CD8-positive, alpha-beta memory T cell (primary cell): Measurements from ENCODE around the gene SLC40A1. TPM values are rescaled to one million over a fixed set of nuclear protein-coding genes. Genes with fewer than 3 reads are reported as not detected.
A peak's percentile ranks its signal among the peaks of the same experiment; 100 is the strongest.

Experiments
- CTCF ChIA-PET: fragments of 350-600 bp; sonication (Branson Sonifier 250); formaldehyde crosslinking; loops from one replicate; lab custom pipeline; 2021; ENCODE audit warnings: antibody characterized with exemption; lab: Charles Lee
- POLR2A ChIA-PET: fragments of 350-600 bp; sonication (Branson Sonifier 250); formaldehyde crosslinking; loops from one replicate; lab custom pipeline; 2021; ENCODE audit warnings: antibody characterized with exemption; lab: Charles Lee
- DNase-seq, 5 donors: peaks; one replicate each; pipeline versions ENCODE4 v3.0.0 to v3.0.0-alpha.2; 2020 to 2022; ENCODE audit warnings: mixed read lengths in 1 of 5
- H3K27ac ChIP-seq: one replicate; pipeline ENCODE4 v1.7.0; 2013; ENCODE audit warnings: low read depth, mild to moderate bottlenecking, low read length, moderate library complexity
- H3K27me3 ChIP-seq: 2 replicates; pipeline ENCODE4 v1.7.0; 2013; ENCODE audit warnings: low read length, mild to moderate bottlenecking; ENCODE audit not compliant: insufficient read depth, poor library complexity, severe bottlenecking
- H3K36me3 ChIP-seq: 2 replicates; pipeline ENCODE4 v1.7.0; 2013; ENCODE audit warnings: mild to moderate bottlenecking, low read length, moderate library complexity; ENCODE audit not compliant: insufficient read depth
- H3K4me1 ChIP-seq: 2 replicates; pipeline ENCODE4 v1.7.0; 2013; ENCODE audit warnings: mild to moderate bottlenecking, low read length, moderate library complexity; ENCODE audit not compliant: insufficient read depth
- H3K4me3 ChIP-seq: 2 replicates; pipeline ENCODE4 v1.7.0; 2013; ENCODE audit warnings: mild to moderate bottlenecking, low read length
- H3K9me3 ChIP-seq: 2 replicates; pipeline ENCODE4 v1.7.0; 2013; ENCODE audit warnings: mild to moderate bottlenecking, low read length
- H3K27ac Mint-ChIP-seq, 8 donors: one replicate each; pipeline ENCODE4 v1.8.0; 2020 to 2021; ENCODE audit warnings: mixed read lengths in 8 of 8, mild to moderate bottlenecking in 6 of 8, inconsistent platforms in 3 of 8, moderate library complexity in 3 of 8
- H3K27me3 Mint-ChIP-seq, 2 donors: one replicate each; pipeline ENCODE4 v1.8.0; 2020 to 2021; ENCODE audit warnings: mixed read lengths in 2 of 2, mild to moderate bottlenecking in 1 of 2, moderate library complexity in 1 of 2
- H3K36me3 Mint-ChIP-seq, 3 donors: one replicate each; pipeline ENCODE4 v1.8.0; 2020 to 2021; ENCODE audit warnings: mixed read lengths in 3 of 3, inconsistent platforms in 1 of 3, mild to moderate bottlenecking in 1 of 3
- H3K4me1 Mint-ChIP-seq, 3 donors: one replicate each; pipeline ENCODE4 v1.8.0; 2020 to 2021; ENCODE audit warnings: mixed read lengths in 3 of 3, inconsistent platforms in 1 of 3, mild to moderate bottlenecking in 1 of 3
- H3K4me3 Mint-ChIP-seq, 7 donors: one replicate each; pipeline ENCODE4 v1.8.0; 2020 to 2021; ENCODE audit warnings: mixed read lengths in 7 of 7, mild to moderate bottlenecking in 6 of 7, moderate library complexity in 4 of 7, inconsistent platforms in 2 of 7
- H3K9me3 Mint-ChIP-seq, 5 donors: one replicate each; pipeline ENCODE4 v1.8.0; 2020 to 2022; ENCODE audit warnings: mixed read lengths in 5 of 5, mild to moderate bottlenecking in 3 of 5, moderate library complexity in 2 of 5, inconsistent platforms in 1 of 5
- polyA plus RNA-seq: library from polyadenylated mRNA; unstranded; fragments of 300-500 nt; fragmentation: Illumina TruSeq; gene quantifications from one replicate; pipeline ENCODE4 v1.2.3, GENCODE V29; 2021
- total RNA-seq, 2 experiments: library from RNA; stranded (reverse); gene quantifications; one replicate each; pipeline ENCODE4 v1.2.3, GENCODE V29; 2021

Gene SLC40A1, protein sequence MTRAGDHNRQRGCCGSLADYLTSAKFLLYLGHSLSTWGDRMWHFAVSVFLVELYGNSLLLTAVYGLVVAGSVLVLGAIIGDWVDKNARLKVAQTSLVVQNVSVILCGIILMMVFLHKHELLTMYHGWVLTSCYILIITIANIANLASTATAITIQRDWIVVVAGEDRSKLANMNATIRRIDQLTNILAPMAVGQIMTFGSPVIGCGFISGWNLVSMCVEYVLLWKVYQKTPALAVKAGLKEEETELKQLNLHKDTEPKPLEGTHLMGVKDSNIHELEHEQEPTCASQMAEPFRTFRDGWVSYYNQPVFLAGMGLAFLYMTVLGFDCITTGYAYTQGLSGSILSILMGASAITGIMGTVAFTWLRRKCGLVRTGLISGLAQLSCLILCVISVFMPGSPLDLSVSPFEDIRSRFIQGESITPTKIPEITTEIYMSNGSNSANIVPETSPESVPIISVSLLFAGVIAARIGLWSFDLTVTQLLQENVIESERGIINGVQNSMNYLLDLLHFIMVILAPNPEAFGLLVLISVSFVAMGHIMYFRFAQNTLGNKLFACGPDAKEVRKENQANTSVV
- total RNA-seq = 1 to 10 TPM; 1.9 to 2.7 TPM
- polyA plus RNA-seq = 13.7 TPM

DNA sequence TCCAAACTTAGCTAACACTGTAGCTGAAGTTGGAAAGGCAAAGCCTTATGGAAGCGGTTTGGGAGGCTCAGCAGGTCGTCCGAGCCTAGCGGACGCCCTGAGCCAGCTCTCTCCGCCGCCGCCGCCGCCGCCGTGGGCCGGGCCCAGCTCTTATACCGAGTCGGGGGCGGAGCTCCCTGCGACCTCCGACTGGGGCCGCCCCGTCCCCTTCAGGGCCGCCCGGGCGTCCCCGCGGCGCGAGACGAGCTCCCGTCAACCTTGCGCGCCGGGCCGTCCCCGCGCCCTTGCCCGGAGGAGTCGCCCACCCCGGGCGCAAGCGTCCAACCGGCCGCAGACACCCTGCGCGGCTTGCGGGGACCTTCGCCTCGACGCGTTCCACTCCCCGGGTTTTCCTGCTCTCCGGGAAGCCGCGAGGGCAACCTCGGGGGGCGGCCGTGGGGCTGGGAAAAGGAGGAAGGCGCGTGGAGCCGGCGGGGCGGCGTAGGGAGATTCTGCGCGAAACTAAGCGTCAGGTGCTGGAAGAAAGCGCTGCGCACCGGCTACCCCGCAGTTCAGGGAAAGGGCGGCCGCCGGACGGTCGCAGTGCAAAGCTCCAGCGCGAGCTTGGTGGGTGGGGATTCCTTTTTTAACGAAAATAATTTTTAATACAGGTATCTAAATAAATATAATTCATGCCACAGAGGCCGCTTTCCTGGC is at the start of gene SLC40A1:
Gene SLC40A1, minus strand, starts transcription at position 129 of the 696 bp plus-strand sequence. CDS start 326 bp downstream, outside the sequence.
- H3K9me3 Mint-ChIP-seq = no peaks in the 10 kb centered on the region
- H3K4me1 Mint-ChIP-seq = peaks cover 16 to 41% (median 29%) of the 10 kb centered on the region in 3 donors
- H3K36me3 Mint-ChIP-seq = no peaks in the 10 kb centered on the region
- Histone ChIP-seq H3K27ac (peak within 1 kb of the TSS; percentile 62), H3K36me3 (no peaks in the 10 kb centered on the region), H3K4me3 (peak within 1 kb of the TSS; percentile 71), H3K27me3 (no peaks in the 10 kb centered on the region), H3K4me1 (no peaks in the 10 kb centered on the region), H3K9me3 (no peaks in the 10 kb centered on the region)
- H3K27me3 Mint-ChIP-seq = peaks cover 25 to 44% of the 10 kb centered on the region in 2 donors
- peak within 1 kb of the TSS in 7 of 8 donors; percentile 48 to 83 (median 70) for H3K27ac Mint-ChIP-seq
- DNase-seq = peak; percentile 6 to 72 (median 50)
- POLR2A ChIA-PET = interaction anchor here (1.0 to 1.9 kb wide), 5 partner anchors 12 to 182 kb away, joined by 3 to 11 read pairs (median 4); partner anchors contain the start of gene OSGEPL1
- H3K4me3 Mint-ChIP-seq = peak within 1 kb of the TSS; percentile 82 to 92 (median 84)
- CTCF ChIA-PET = interaction anchor here (0.7 to 1.7 kb wide), 6 partner anchors 12 to 209 kb away, joined by 3 to 6 read pairs (median 3); no protein-coding TSS in a partner anchor

DNA sequence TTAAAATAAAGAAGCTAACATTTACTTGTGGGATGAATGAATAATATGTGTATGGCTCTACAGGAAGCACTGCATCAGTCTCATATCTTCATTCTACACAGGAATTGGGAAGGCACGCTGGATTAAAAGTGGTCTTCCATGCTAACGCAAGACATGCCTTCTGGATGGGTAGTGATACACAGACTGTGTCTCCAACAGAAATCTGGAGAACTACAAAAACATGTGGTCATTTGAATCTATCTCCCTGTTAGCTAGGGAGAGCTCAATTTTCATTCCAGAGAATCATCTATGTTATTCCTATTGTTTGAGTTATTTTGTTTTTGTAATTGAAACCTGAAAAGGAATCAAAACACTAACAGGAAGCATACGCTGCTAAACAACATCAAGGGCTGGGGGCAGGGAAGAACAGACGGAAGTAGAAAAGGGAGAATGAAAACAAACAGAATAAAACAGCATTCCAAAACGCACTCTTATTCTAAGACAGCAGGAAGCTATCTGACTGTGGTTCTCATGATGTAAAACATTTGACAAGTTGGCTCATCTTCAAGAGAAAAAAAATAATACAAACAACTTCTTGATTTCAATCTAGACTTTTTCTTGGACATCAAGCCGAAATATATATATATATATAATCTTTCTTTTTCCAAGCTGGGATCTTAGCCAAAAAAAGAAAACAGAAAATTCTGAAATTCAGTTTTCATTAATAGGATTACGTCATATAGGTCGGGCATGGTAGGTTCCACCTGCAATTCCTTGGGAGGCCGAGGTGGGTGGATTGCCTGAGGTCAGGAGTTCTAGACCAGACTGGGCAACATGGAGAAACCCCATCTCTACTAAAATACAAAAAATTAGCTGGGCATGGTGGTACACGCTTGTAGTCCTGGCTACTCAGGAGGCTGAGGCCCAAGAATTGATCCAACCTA is 49.2 kb upstream of the SLC40A1 start:
- H3K27me3 ChIP-seq = no peaks in the 10 kb centered on the region
- CTCF ChIA-PET = interaction anchor here (1.1 to 1.4 kb wide), 2 partner anchors 13 to 30 kb away, joined by 3 read pairs; no protein-coding TSS in a partner anchor
- POLR2A ChIA-PET = no interaction called here

DNA sequence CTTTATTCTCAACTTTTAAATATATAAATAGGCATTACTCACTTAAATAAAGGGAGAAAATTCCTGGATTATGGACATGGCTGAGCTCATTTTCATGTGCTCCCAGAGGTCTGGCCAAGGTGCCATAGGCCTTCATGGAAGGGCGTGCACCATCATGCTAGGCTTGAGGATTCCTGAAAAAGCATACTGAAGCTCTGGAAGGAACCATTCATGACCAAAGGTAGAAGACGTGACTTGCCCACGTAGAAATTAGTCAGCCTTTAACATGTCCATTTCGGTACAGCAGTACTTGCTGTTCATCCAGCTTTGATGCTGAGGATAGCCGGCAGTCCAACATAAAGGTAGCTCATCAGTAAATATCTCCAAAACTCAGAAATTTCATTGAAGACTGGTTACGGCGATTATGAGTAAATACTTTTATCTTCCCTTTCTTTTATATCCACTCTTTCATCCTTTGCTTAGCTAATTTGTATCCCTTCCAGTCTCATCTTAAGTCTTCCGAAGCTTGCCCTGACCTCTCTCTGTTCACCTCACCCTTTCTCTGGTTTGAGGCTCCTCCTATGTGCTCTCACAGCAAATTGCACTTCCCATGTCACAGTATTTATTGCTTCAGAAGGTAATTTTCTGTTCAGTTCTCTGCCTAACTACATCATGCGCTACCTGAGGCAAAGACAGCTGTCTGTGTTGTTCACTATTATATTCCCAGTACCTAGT is 48.4 kb upstream of the SLC40A1 start:
- H3K27ac ChIP-seq = no peak overlapping the region
- H3K36me3 Mint-ChIP-seq = peaks cover 0 to 4% (median 3%) of the 10 kb centered on the region in 3 donors
- H3K4me1 ChIP-seq = peaks cover 8% of the 10 kb centered on the region
- peaks cover 0 to 6% (median 0%) of the 10 kb centered on the region in 3 donors for H3K4me1 Mint-ChIP-seq
- no peak for DNase-seq
- CTCF ChIA-PET = interaction anchor here (1.1 to 1.4 kb wide), 2 partner anchors 14 to 30 kb away, joined by 3 read pairs; no protein-coding TSS in a partner anchor
- H3K4me3 ChIP-seq = no peak overlapping the region
- no peaks in the 10 kb centered on the region for H3K9me3 ChIP-seq
- no peaks in the 10 kb centered on the region for H3K36me3 ChIP-seq
- H3K4me3 Mint-ChIP-seq = no peak overlapping the region
- POLR2A ChIA-PET = no interaction called here
- H3K27me3 Mint-ChIP-seq = no peaks in the 10 kb centered on the region
- H3K9me3 Mint-ChIP-seq = no peaks in the 10 kb centered on the region
- no peaks in the 10 kb centered on the region for H3K27me3 ChIP-seq
- no peak overlapping the region for H3K27ac Mint-ChIP-seq

More for the DNA sequence above, 49.2 kb upstream of the SLC40A1 start:
- Histone ChIP-seq H3K4me3 (no peak overlapping the region), H3K9me3 (no peaks in the 10 kb centered on the region), H3K27ac (no peak overlapping the region), H3K4me1 (peaks cover 8% of the 10 kb centered on the region), H3K36me3 (no peaks in the 10 kb centered on the region)
- Mint-ChIP-seq H3K36me3 (peaks cover 0 to 4% (median 3%) of the 10 kb centered on the region in 3 donors), H3K9me3 (no peaks in the 10 kb centered on the region), H3K27ac (no peak overlapping the region), H3K4me3 (no peak overlapping the region), H3K27me3 (no peaks in the 10 kb centered on the region), H3K4me1 (no peaks in the 10 kb centered on the region)
- no peak for DNase-seq

DNA sequence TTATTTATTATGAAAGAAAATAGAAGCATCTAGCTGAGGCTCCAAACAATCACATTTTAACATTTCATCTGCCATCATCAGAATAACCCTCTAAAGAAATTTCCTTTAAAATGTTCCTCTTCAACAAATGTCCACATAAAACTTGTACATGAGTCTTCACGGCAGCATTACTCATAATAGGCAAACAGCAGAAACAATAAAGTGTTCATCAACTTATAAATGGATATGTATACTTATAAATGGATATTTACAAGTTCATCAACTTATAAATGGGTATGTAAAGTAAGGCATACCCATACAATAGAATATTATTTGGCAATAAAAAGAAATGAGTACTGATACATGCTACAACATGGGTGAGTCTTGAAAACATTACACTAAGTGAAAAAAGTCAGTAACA is 47.2 kb upstream of the SLC40A1 start:
- H3K36me3 Mint-ChIP-seq = peaks cover 0 to 4% (median 3%) of the 10 kb centered on the region in 3 donors
- peaks cover 0 to 6% (median 0%) of the 10 kb centered on the region in 3 donors for H3K4me1 Mint-ChIP-seq
- Histone ChIP-seq H3K4me1 (peaks cover 8% of the 10 kb centered on the region), H3K36me3 (no peaks in the 10 kb centered on the region), H3K27me3 (no peaks in the 10 kb centered on the region), H3K9me3 (no peaks in the 10 kb centered on the region), H3K4me3 (no peak overlapping the region), H3K27ac (no peak overlapping the region)
- no peak for DNase-seq
- H3K9me3 Mint-ChIP-seq = no peaks in the 10 kb centered on the region
- H3K27me3 Mint-ChIP-seq = no peaks in the 10 kb centered on the region
- POLR2A ChIA-PET = no interaction called here
- no peak overlapping the region for H3K4me3 Mint-ChIP-seq
- no peak overlapping the region for H3K27ac Mint-ChIP-seq
- CTCF ChIA-PET = interaction anchor here (1.3 kb wide), 1 partner anchor 10 kb away, joined by 5 read pairs; no protein-coding TSS in a partner anchor

DNA sequence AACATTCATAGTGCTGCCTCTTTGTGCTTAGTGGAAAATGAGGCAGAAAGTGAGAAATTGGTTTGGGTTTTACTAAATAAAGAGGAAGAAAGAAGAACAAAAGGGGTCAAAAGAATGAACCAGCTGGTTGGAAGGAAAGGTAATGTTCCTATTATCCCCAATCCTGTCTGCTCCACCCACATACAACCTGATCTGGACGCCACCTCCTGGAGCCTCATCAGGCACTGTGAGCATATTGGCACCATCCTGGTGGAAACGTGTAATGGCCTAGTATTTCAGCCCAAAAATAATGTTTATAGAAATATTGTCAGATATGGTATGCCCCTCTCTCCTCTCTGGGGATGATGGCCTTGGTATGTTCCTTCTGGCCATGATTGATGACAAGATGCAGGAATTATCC is 45.0 kb upstream of the SLC40A1 start:
- no peak for DNase-seq
- Histone ChIP-seq H3K4me1 (peaks cover 8% of the 10 kb centered on the region), H3K4me3 (no peak overlapping the region), H3K9me3 (no peaks in the 10 kb centered on the region), H3K27ac (no peak overlapping the region), H3K36me3 (no peaks in the 10 kb centered on the region), H3K27me3 (no peaks in the 10 kb centered on the region)
- Mint-ChIP-seq H3K9me3 (no peaks in the 10 kb centered on the region), H3K36me3 (peaks cover 0 to 4% (median 3%) of the 10 kb centered on the region in 3 donors), H3K27ac (no peak overlapping the region), H3K27me3 (no peaks in the 10 kb centered on the region), H3K4me3 (no peak overlapping the region), H3K4me1 (peaks cover 0 to 12% (median 0%) of the 10 kb centered on the region in 3 donors)
- ChIA-PET POLR2A (no interaction called here), CTCF (no interaction called here)

DNA sequence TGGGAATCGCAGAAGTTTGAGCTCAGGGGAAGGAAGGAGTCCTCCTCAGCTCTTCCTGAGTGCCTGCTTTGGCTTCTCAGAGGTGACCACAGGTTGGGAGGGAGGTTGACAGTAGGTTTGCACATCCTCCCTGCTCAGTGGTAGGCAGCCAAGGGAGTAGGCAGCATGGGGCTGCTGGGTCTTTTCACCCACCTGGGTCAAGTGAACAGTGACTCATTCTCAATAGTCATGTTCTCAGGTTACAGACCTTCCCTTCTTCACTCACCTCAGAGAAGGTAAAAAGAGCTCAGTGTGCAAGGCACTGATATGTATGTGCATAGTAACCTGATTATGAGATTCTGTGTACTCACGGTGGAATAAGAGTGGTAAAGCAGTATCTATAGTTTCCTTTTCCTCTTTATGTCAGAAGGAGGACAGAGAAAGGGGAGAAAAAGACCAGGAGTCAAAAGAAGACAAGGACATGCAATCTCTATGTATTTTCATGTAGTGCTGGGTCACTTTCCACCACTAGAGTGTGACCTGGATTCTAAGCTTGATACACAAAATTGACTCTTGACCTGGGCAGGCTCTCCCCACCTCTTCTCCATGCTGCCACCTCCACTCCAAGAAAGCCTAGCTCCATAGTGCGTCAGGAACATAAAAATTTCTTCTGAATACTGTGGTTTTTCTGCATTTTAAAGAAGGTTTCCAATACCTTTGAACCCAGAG is 44.2 kb upstream of the SLC40A1 start:
- H3K9me3 Mint-ChIP-seq = no peaks in the 10 kb centered on the region
- peaks cover 0 to 12% (median 0%) of the 10 kb centered on the region in 3 donors for H3K4me1 Mint-ChIP-seq
- peak overlapping the region in 1 of 8 donors; percentile 47 for H3K27ac Mint-ChIP-seq
- Histone ChIP-seq H3K27me3 (no peaks in the 10 kb centered on the region), H3K9me3 (no peaks in the 10 kb centered on the region), H3K4me3 (no peak overlapping the region), H3K27ac (no peak overlapping the region), H3K4me1 (peaks cover 8% of the 10 kb centered on the region), H3K36me3 (no peaks in the 10 kb centered on the region)
- no peak overlapping the region for H3K4me3 Mint-ChIP-seq
- POLR2A ChIA-PET = no interaction called here
- CTCF ChIA-PET = no interaction called here
- DNase-seq = no peak
- H3K36me3 Mint-ChIP-seq = peaks cover 0 to 4% (median 3%) of the 10 kb centered on the region in 3 donors
- H3K27me3 Mint-ChIP-seq = no peaks in the 10 kb centered on the region
